H9 (cell line): ENCODE measurements around the gene POLK. TPM values are rescaled to one million over a fixed set of nuclear protein-coding genes. Genes with fewer than 3 reads are reported as not detected.

Experiments
- DNase-seq: peaks from one replicate; pipeline ENCODE4 v3.0.0-alpha.2; 2017
- H2AFZ ChIP-seq: one replicate; pipeline ENCODE4 v1.6.1; 2013; ENCODE audit warnings: mild to moderate bottlenecking, low read length, control low read depth, moderate library complexity
- H2AK5ac ChIP-seq: 2 replicates; pipeline ENCODE4 v1.6.1; 2013; ENCODE audit warnings: low read length, control low read depth, mixed read lengths; ENCODE audit not compliant: insufficient read length
- H2BK120ac ChIP-seq: one replicate; pipeline ENCODE4 v1.6.1; 2013; ENCODE audit warnings: low read depth, mild to moderate bottlenecking, low read length, control low read depth, inconsistent platforms; ENCODE audit not compliant: poor library complexity, severe bottlenecking
- H2BK12ac ChIP-seq: 2 replicates; pipeline ENCODE4 v1.6.1; 2013; ENCODE audit warnings: low read length, control low read depth, mixed read lengths, low read depth; ENCODE audit not compliant: insufficient read length
- H2BK15ac ChIP-seq: 2 replicates; pipeline ENCODE4 v1.6.1; 2013; ENCODE audit warnings: low read depth, low read length, control low read depth
- H2BK20ac ChIP-seq: one replicate; pipeline ENCODE4 v1.6.1; 2013; ENCODE audit warnings: low read depth, mild to moderate bottlenecking, low read length, control low read depth, inconsistent platforms; ENCODE audit not compliant: poor library complexity, severe bottlenecking
- H2BK5ac ChIP-seq: 2 replicates; pipeline ENCODE4 v1.6.1; 2013; ENCODE audit warnings: low read length, control low read depth, mixed read lengths; ENCODE audit not compliant: insufficient read length
- H3K14ac ChIP-seq: 2 replicates; pipeline ENCODE4 v1.6.1; 2013; ENCODE audit warnings: low read length, control low read depth; ENCODE audit not compliant: insufficient read depth
- H3K18ac ChIP-seq: 2 replicates; pipeline ENCODE4 v1.6.1; 2013; ENCODE audit warnings: low read depth, mild to moderate bottlenecking, mixed read lengths, low read length, control low read depth; ENCODE audit not compliant: insufficient read length
- H3K23ac ChIP-seq: 2 replicates; pipeline ENCODE4 v1.6.1; 2013; ENCODE audit warnings: low read length, control low read depth, mixed read lengths, low read depth; ENCODE audit not compliant: insufficient read length
- H3K23me2 ChIP-seq: 2 replicates; pipeline ENCODE4 v1.6.1; 2013; ENCODE audit warnings: low read depth, mild to moderate bottlenecking, mixed read lengths, low read length, control low read depth; ENCODE audit not compliant: insufficient read length, poor library complexity, severe bottlenecking
- H3K27ac ChIP-seq: 2 replicates; pipeline ENCODE4 v1.5.1; 2013; ENCODE audit warnings: low read length, control low read depth, mixed read lengths, low read depth; ENCODE audit not compliant: insufficient read length
- H3K27me3 ChIP-seq: 2 replicates; pipeline ENCODE4 v1.6.1; 2013; ENCODE audit warnings: low read length, control low read depth, inconsistent platforms; ENCODE audit not compliant: insufficient read depth
- H3K4ac ChIP-seq: 2 replicates; pipeline ENCODE4 v1.6.1; 2013; ENCODE audit warnings: low read depth, mild to moderate bottlenecking, control low read depth, inconsistent platforms, low read length, moderate library complexity
- H3K4me1 ChIP-seq: 2 replicates; pipeline ENCODE4 v1.6.1; 2013; ENCODE audit warnings: low read length, control low read depth, inconsistent platforms; ENCODE audit not compliant: insufficient read depth
- H3K4me2 ChIP-seq: 2 replicates; pipeline ENCODE4 v1.6.1; 2013; ENCODE audit warnings: low read length, control low read depth, mixed read lengths; ENCODE audit not compliant: insufficient read length, insufficient read depth
- H3K56ac ChIP-seq: 2 replicates; pipeline ENCODE4 v1.6.1; 2013; ENCODE audit warnings: low read depth, mild to moderate bottlenecking, mixed read lengths, low read length, control low read depth; ENCODE audit not compliant: insufficient read length
- H3K79me1 ChIP-seq: 2 replicates; pipeline ENCODE4 v1.6.1; 2013; ENCODE audit warnings: low read depth, mild to moderate bottlenecking, moderate library complexity, low read length, control low read depth, inconsistent platforms; ENCODE audit not compliant: insufficient read depth, poor library complexity, severe bottlenecking
- H3K79me2 ChIP-seq: 2 replicates; pipeline ENCODE4 v1.6.1; 2013; ENCODE audit warnings: low read length, control low read depth, inconsistent platforms; ENCODE audit not compliant: insufficient read depth
- H3K9ac ChIP-seq: 2 replicates; pipeline ENCODE4 v1.6.1; 2013; ENCODE audit warnings: low read length, control low read depth, mixed read lengths; ENCODE audit not compliant: insufficient read length; ENCODE audit errors: extremely low read depth
- H3K9me3 ChIP-seq: one replicate; pipeline ENCODE4 v1.6.1; 2013; ENCODE audit warnings: low read depth, low read length, inconsistent platforms; ENCODE audit not compliant: control insufficient read depth
- H3T11ph ChIP-seq: one replicate; pipeline ENCODE4 v1.6.1; 2013; ENCODE audit warnings: mild to moderate bottlenecking, low read length, control low read depth, inconsistent platforms
- H4K20me1 ChIP-seq: one replicate; pipeline ENCODE4 v1.6.1; 2013; ENCODE audit not compliant: control insufficient read depth, insufficient read length, insufficient read depth
- H4K5ac ChIP-seq: 2 replicates; pipeline ENCODE4 v1.6.1; 2013; ENCODE audit warnings: low read depth, mild to moderate bottlenecking, mixed read lengths, low read length, control low read depth; ENCODE audit not compliant: insufficient read length
- H4K8ac ChIP-seq: replicated peaks from 2 replicates; pipeline ENCODE4 v1.6.1; 2013; ENCODE audit warnings: low read length, control low read depth, mixed read lengths, low read depth; ENCODE audit not compliant: insufficient read length
- H4K91ac ChIP-seq: 2 replicates; pipeline ENCODE4 v1.6.1; 2013; ENCODE audit warnings: low read depth, mild to moderate bottlenecking, moderate library complexity, mixed read lengths, low read length, control low read depth; ENCODE audit not compliant: insufficient read length
- H3K27ac Mint-ChIP-seq, 3 experiments: 2 replicates in 2 of 3; 3 replicates in 1 of 3; pipeline ENCODE4 v1.8.0; 2020 to 2021; ENCODE audit warnings: mixed read lengths in 3 of 3, mild to moderate bottlenecking in 1 of 3, moderate library complexity in 1 of 3
- H3K27me3 Mint-ChIP-seq: 2 replicates; pipeline ENCODE4 v1.8.0; 2021; ENCODE audit warnings: low read depth, mild to moderate bottlenecking, moderate library complexity, mixed read lengths
- H3K36me3 Mint-ChIP-seq, 3 experiments: 2 replicates in 2 of 3; 3 replicates in 1 of 3; pipeline ENCODE4 v1.8.0; 2020 to 2021; ENCODE audit warnings: low read depth in 3 of 3, mixed read lengths in 3 of 3; ENCODE audit not compliant: insufficient read depth in 1 of 3
- H3K4me1 Mint-ChIP-seq, 2 experiments: 2 replicates each; pipeline ENCODE4 v1.8.0; 2020; ENCODE audit warnings: mixed read lengths in 2 of 2
- H3K4me3 Mint-ChIP-seq, 2 experiments: 2 replicates in 1 of 2; 3 replicates in 1 of 2; pipeline ENCODE4 v1.8.0; 2020 to 2021; ENCODE audit warnings: mild to moderate bottlenecking in 2 of 2, mixed read lengths in 2 of 2, moderate library complexity in 1 of 2
- H3K9me3 Mint-ChIP-seq, 2 experiments: 2 replicates in 1 of 2; 3 replicates in 1 of 2; pipeline ENCODE4 v1.8.0; 2020; ENCODE audit warnings: mild to moderate bottlenecking in 2 of 2, mixed read lengths in 2 of 2, moderate library complexity in 1 of 2
- WGBS: extraction: QIAGEN DNeasy Blood & Tissue Kit; methylation state at CpG from one replicate; pipeline ENCODE4 v1.1.7; 2013; ENCODE audit warnings: missing lambda C conversion rate, low lambda C conversion rate, mixed read lengths; ENCODE audit not compliant: insufficient read length; ENCODE audit errors: extremely low coverage; 5-methylcytosine and 5-hydroxymethylcytosine counted together
- total RNA-seq: library from RNA; stranded (reverse); gene quantifications from 2 replicates; pipeline ENCODE4 v1.2.1, GENCODE V29; 2021
- TF ChIP-seq, protein P1 (sequence below): fragments of 200-600 bp; sonication (generic); conservative IDR thresholded peaks from 3 replicates; pipeline ENCODE4 v1.8.0; 2021; ENCODE audit warnings: antibody characterized with exemption, mild to moderate bottlenecking

Gene POLK
- total RNA-seq, 1 experiment from 2014 or later: 7.6 TPM

DNA sequence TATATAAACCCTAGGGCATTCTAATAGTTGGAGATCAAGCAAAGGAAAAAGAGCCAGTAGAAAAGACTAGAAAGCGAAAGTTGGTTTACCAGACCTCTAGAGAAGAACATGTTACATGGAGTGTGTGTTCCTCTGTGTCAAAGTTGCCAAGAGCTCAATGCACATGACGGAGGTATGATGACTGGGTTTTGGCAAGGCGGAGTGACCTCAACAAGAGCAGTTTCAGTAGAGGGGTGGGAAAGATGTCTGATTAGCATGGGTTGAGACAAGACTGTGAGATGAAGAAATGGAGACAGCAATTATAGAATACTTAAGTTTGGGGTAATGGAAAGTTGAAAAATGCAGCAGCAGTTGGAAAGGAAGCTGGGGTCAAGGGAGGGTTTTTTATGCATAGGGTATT lies 101.2 kb downstream of the POLK start:
- Histone ChIP-seq H2AFZ (no peak overlapping the region), H3K4me2 (no peak overlapping the region), H2BK20ac (no peak overlapping the region), H3K23ac (no peak overlapping the region), H4K20me1 (no peaks in the 10 kb centered on the region), H2BK15ac (no peak overlapping the region), H4K8ac (no peak overlapping the region), H4K91ac (no peak overlapping the region), H3K23me2 (peaks cover 11% of the 10 kb centered on the region), H4K5ac (no peak overlapping the region), H3K9me3 (no peaks in the 10 kb centered on the region), H3K4ac (no peak overlapping the region), H3K9ac (no peak overlapping the region), H3K79me2 (no peaks in the 10 kb centered on the region; the same call in 1 of the 2 replicates), H2BK5ac (no peak overlapping the region), H3K4me1 (no peaks in the 10 kb centered on the region; the same call in 1 of the 2 replicates), H3K79me1 (no peaks in the 10 kb centered on the region), H2AK5ac (no peak overlapping the region), H2BK120ac (no peak overlapping the region), H3K27me3 (no peaks in the 10 kb centered on the region), H3K56ac (no peak overlapping the region), H3K27ac (no peak overlapping the region), H3T11ph (no peak overlapping the region), H3K14ac (no peak overlapping the region), H2BK12ac (no peak overlapping the region), H3K18ac (no peak overlapping the region)
- DNase-seq: no peak
- 0 out of 2 replicates have a peak, but pooled peaks cover 3% of the 10 kb centered on the region for H3K27me3 Mint-ChIP-seq
- no CpG with 5 or more reads among the region's 3 CpGs for WGBS
- no peaks in the 10 kb centered on the region for H3K36me3 Mint-ChIP-seq
- no peak overlapping the region for H3K27ac Mint-ChIP-seq
- no peak overlapping the region; a peak in 1 of 5 replicates for H3K4me3 Mint-ChIP-seq
- no peaks in the 10 kb centered on the region; a peak in 1 of 5 replicates for H3K9me3 Mint-ChIP-seq
- TF ChIP-seq, protein P1, sequence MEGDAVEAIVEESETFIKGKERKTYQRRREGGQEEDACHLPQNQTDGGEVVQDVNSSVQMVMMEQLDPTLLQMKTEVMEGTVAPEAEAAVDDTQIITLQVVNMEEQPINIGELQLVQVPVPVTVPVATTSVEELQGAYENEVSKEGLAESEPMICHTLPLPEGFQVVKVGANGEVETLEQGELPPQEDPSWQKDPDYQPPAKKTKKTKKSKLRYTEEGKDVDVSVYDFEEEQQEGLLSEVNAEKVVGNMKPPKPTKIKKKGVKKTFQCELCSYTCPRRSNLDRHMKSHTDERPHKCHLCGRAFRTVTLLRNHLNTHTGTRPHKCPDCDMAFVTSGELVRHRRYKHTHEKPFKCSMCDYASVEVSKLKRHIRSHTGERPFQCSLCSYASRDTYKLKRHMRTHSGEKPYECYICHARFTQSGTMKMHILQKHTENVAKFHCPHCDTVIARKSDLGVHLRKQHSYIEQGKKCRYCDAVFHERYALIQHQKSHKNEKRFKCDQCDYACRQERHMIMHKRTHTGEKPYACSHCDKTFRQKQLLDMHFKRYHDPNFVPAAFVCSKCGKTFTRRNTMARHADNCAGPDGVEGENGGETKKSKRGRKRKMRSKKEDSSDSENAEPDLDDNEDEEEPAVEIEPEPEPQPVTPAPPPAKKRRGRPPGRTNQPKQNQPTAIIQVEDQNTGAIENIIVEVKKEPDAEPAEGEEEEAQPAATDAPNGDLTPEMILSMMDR: no peak
- peaks cover 35 to 43% of the 10 kb centered on the region in 2 experiments for H3K4me1 Mint-ChIP-seq
